ENCODE measurements around the gene HK1. TPM values are rescaled to one million over a fixed set of nuclear protein-coding genes. Genes with fewer than 3 reads are reported as not detected.
"Not testable (repeated sequence)": the region's sequence is repeated elsewhere in the genome, so short reads cannot be mapped to it uniquely, and the experiment has no call there.

HK1 gene
- total RNA-seq, 2 experiments from 2014 or later, result 121 to 135 TPM

DNA sequence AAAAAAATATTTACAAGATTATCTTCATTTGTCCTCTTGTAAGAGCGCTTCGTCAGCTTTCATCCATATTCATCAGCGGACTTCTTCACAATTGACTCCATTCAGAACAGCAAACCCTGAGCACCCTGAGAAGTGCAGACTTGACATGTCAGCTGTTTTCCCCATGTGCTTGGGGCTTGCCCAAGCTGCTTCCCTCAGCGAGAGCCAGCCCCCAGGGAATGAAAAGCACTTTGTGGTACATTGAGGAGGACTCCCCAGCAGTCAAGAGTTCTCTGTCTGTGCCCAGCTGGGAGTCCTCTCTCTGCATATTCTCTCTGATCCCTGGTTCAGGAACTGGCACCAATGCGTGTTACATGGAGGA is 35.5 kb upstream of the HK1 start:
- H3K4me3 Mint-ChIP-seq, result no peak overlapping the region

GRCh38 chr10:69243817-69244216 is 34.5 kb upstream of the HK1 start:
- H3K27ac Mint-ChIP-seq, result no peak overlapping the region
- ATAC-seq, result no peak
- peaks cover 28% of the 10 kb centered on the region for H3K4me1 Mint-ChIP-seq
- H3K27me3 Mint-ChIP-seq, result no peaks in the 10 kb centered on the region
- CTCF ChIA-PET, result interaction anchor here (1.4 to 1.5 kb wide), 3 partner anchors 14 to 264 kb away, joined by 4 to 5 read pairs (median 4); no protein-coding TSS in a partner anchor
- no peak overlapping the region for H3K4me3 Mint-ChIP-seq
- H3K36me3 Mint-ChIP-seq, result no peaks in the 10 kb centered on the region
- no peak for DNase-seq
- no peaks in the 10 kb centered on the region for H3K9me3 Mint-ChIP-seq (ENCODE audit: low read depth)

More for the DNA sequence above, 35.5 kb upstream of the HK1 start:
- no peaks in the 10 kb centered on the region for H3K27me3 Mint-ChIP-seq
- no peak overlapping the region for H3K27ac Mint-ChIP-seq
- ATAC-seq, result no peak
- H3K9me3 Mint-ChIP-seq (ENCODE audit: low read depth), result no peaks in the 10 kb centered on the region
- H3K4me1 Mint-ChIP-seq, result peaks cover 29% of the 10 kb centered on the region
- no peak for DNase-seq
- no peaks in the 10 kb centered on the region for H3K36me3 Mint-ChIP-seq
- CTCF ChIA-PET, result interaction anchor here (1.3 to 10.7 kb wide), 4 partner anchors 13 to 265 kb away, joined by 4 to 146 read pairs (median 4); no protein-coding TSS in a partner anchor

GRCh38 chr10:69246036-69246435 is 32.3 kb upstream of the HK1 start:
- Mint-ChIP-seq H3K4me3 (no peak overlapping the region), H3K4me1 (peaks cover 10% of the 10 kb centered on the region), H3K36me3 (peaks cover 1% of the 10 kb centered on the region), H3K9me3 (ENCODE audit: low read depth) (no peaks in the 10 kb centered on the region), H3K27ac (no peak overlapping the region), H3K27me3 (no peaks in the 10 kb centered on the region)
- DNase-seq, result no peak
- no peak for ATAC-seq
- CTCF ChIA-PET, result interaction anchor here (0.7 kb wide), 1 partner anchor 140 kb away, joined by 3 read pairs; no protein-coding TSS in a partner anchor

DNA sequence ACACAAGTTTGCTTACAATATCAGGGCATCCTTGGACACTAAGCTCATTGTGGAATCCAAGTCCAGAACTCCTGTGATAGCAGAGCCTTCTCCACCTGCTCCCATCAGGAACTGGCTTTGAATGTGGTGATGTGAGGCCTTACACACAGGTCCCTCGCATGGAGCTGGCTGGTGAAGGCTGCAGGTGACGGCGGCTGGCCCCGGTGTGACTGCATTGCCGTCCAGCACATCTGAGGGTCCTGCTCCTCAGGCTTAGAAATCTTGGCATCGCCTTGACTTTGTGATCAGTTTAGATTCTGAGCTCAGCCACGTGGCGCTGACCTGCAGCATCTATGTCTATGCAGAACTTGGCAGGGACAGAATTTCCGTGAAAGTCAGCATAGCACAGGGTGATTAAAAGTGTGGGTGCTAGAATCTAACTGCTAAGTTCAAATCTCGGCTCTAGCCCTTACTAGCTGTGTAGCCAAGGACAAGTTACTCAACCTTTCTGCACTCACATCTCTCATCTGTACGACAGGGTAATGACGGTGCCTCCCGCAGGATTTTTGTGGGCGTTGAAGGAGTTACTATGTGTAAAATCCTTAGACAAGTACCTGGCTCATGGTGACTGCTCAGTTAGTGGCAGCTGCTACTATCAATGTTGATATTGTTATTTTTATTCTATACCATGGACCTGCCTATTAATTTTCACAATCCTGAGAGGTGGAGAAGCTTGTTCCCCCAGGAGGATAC is 31.5 kb upstream of the HK1 start:
- H3K4me1 Mint-ChIP-seq, result peaks cover 8% of the 10 kb centered on the region
- H3K9me3 Mint-ChIP-seq (ENCODE audit: low read depth), result no peaks in the 10 kb centered on the region
- peaks cover 1% of the 10 kb centered on the region for H3K36me3 Mint-ChIP-seq
- CTCF ChIA-PET, result interaction anchor here (1.3 kb wide), 1 partner anchor 50 kb away, joined by 3 read pairs; no protein-coding TSS in a partner anchor
- no peaks in the 10 kb centered on the region for H3K27me3 Mint-ChIP-seq
- no peak overlapping the region for H3K4me3 Mint-ChIP-seq
- ATAC-seq, result no peak
- DNase-seq, result no peak
- no peak overlapping the region for H3K27ac Mint-ChIP-seq

GRCh38 chr10:69247313-69247710 is 31.0 kb upstream of the HK1 start:
- Mint-ChIP-seq H3K27me3 (no peaks in the 10 kb centered on the region), H3K4me1 (peaks cover 4% of the 10 kb centered on the region), H3K9me3 (ENCODE audit: low read depth) (no peaks in the 10 kb centered on the region), H3K36me3 (peaks cover 1% of the 10 kb centered on the region), H3K4me3 (no peak overlapping the region), H3K27ac (no peak overlapping the region)
- CTCF ChIA-PET, result interaction anchor here (1.3 kb wide), 1 partner anchor 50 kb away, joined by 3 read pairs; no protein-coding TSS in a partner anchor
- DNase-seq (no peak), ATAC-seq (no peak)

GRCh38 chr10:69248117-69248730 is 30.1 kb upstream of the HK1 start:
- no peak for DNase-seq
- no peak for ATAC-seq
- CTCF ChIA-PET, result interaction anchor here (1.3 kb wide), 1 partner anchor 49 kb away, joined by 3 read pairs; no protein-coding TSS in a partner anchor
- H3K27ac Mint-ChIP-seq, result no peak overlapping the region
- no peaks in the 10 kb centered on the region for H3K9me3 Mint-ChIP-seq (ENCODE audit: low read depth)
- H3K36me3 Mint-ChIP-seq, result peaks cover 1% of the 10 kb centered on the region
- no peaks in the 10 kb centered on the region for H3K4me1 Mint-ChIP-seq
- H3K27me3 Mint-ChIP-seq, result no peaks in the 10 kb centered on the region
- no peak overlapping the region for H3K4me3 Mint-ChIP-seq

GRCh38 chr10:69250041-69250440 is 28.3 kb upstream of the HK1 start:
- peaks cover 1% of the 10 kb centered on the region for H3K36me3 Mint-ChIP-seq
- DNase-seq (no peak), ATAC-seq (no peak)
- H3K9me3 Mint-ChIP-seq (ENCODE audit: low read depth), result no peaks in the 10 kb centered on the region
- H3K27ac Mint-ChIP-seq, result no peak overlapping the region
- peaks cover 3% of the 10 kb centered on the region for H3K27me3 Mint-ChIP-seq
- no peak overlapping the region for H3K4me3 Mint-ChIP-seq
- CTCF ChIA-PET, result no interaction called here
- H3K4me1 Mint-ChIP-seq, result no peaks in the 10 kb centered on the region

- DNase-seq; H3K4me1 Mint-ChIP-seq; H3K27ac Mint-ChIP-seq; H3K4me3 Mint-ChIP-seq; CTCF ChIA-PET; H3K36me3 Mint-ChIP-seq; ATAC-seq; H3K9me3 Mint-ChIP-seq (ENCODE audit: low read depth); H3K27me3 Mint-ChIP-seq: not testable (repeated sequence)
Measured at GRCh38 chr10:69251417-69251816, 26.9 kb upstream of the HK1 start.

DNA sequence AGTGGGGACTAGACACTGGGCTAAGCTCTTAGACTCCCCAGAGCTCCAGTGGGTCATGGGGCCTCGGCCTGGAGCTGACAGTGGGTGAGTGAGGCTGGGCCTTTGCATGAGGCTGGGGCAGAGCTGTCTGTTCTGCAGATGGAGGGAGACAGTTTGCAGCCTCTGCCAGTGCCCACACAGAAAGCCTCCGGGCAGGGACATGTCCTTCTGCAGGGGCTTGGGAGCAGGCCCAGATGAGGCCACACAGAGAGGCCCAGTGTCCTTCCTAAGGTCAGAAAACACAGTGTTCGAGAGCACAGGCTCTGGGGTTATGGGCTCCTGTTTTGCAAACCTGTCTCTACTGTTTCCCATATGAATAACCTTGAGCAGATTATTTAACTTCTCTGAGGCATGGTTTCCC is 25.1 kb upstream of the HK1 start:
- H3K36me3 Mint-ChIP-seq, result peaks cover 1% of the 10 kb centered on the region
- DNase-seq (no peak), ATAC-seq (no peak)
- H3K4me3 Mint-ChIP-seq, result no peak overlapping the region
- peaks cover 3% of the 10 kb centered on the region for H3K27me3 Mint-ChIP-seq
- H3K9me3 Mint-ChIP-seq (ENCODE audit: low read depth), result no peaks in the 10 kb centered on the region
- no peaks in the 10 kb centered on the region for H3K4me1 Mint-ChIP-seq
- H3K27ac Mint-ChIP-seq, result no peak overlapping the region
- CTCF ChIA-PET, result interaction anchor here (1.0 to 1.3 kb wide), 3 partner anchors 10 to 125 kb away, joined by 3 read pairs; no protein-coding TSS in a partner anchor

GRCh38 chr10:69254877-69255276 is 23.4 kb upstream of the HK1 start:
- peaks cover 1% of the 10 kb centered on the region for H3K36me3 Mint-ChIP-seq
- no peak for ATAC-seq
- no peaks in the 10 kb centered on the region for H3K4me1 Mint-ChIP-seq
- CTCF ChIA-PET, result no interaction called here
- peaks cover 3% of the 10 kb centered on the region for H3K27me3 Mint-ChIP-seq
- H3K4me3 Mint-ChIP-seq, result no peak overlapping the region
- no peak overlapping the region for H3K27ac Mint-ChIP-seq
- no peak for DNase-seq
- H3K9me3 Mint-ChIP-seq (ENCODE audit: low read depth), result no peaks in the 10 kb centered on the region

DNA sequence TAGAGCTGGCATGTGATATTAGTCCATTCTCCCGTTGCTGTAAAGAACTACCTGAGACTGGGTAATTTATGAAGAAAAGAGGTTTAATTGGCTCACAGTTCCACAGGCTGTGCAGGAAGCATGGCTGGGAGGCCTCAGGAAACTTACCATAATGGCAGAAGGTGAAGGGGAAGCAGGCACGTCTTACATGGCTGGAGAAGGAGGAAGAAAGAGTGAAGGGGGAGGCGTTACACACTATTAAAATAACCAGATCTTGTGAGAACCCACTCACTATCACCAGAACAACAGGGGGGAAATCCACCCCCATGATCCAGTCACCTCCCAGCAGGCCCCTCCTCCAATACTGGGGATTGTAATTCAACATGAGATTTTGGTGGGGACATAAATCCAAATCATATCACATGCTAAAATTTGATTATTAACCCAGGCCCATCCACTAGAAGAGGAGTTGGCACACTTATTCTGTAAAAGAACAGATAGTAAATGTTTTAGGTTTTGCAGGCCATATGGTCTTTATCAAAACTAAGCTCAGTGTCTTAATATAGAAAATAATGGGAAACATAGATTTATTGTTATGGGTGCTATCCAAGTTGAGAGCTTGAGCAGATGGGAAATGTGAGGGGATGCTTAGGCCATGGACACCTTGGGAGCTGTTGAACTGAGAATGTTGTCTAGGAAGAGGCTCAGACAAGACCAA is 18.6 kb upstream of the HK1 start:
- no peak overlapping the region for H3K27ac Mint-ChIP-seq
- H3K27me3 Mint-ChIP-seq, result no peaks in the 10 kb centered on the region
- H3K4me3 Mint-ChIP-seq, result no peak overlapping the region
- H3K9me3 Mint-ChIP-seq (ENCODE audit: low read depth), result no peaks in the 10 kb centered on the region
- peaks cover 22% of the 10 kb centered on the region for H3K4me1 Mint-ChIP-seq
- ATAC-seq, result no peak
- DNase-seq, result no peak
- CTCF ChIA-PET, result interaction anchor here (0.9 to 1.2 kb wide), 3 partner anchors 20 to 540 kb away, joined by 3 read pairs; no protein-coding TSS in a partner anchor
- H3K36me3 Mint-ChIP-seq, result peaks cover 3% of the 10 kb centered on the region

- H3K4me1 Mint-ChIP-seq, result peaks cover 22% of the 10 kb centered on the region
- no peaks in the 10 kb centered on the region for H3K27me3 Mint-ChIP-seq
- H3K9me3 Mint-ChIP-seq (ENCODE audit: low read depth), result no peaks in the 10 kb centered on the region
- CTCF ChIA-PET, result no interaction called here
- no peak overlapping the region for H3K4me3 Mint-ChIP-seq
- ATAC-seq, result no peak
- peaks cover 3% of the 10 kb centered on the region for H3K36me3 Mint-ChIP-seq
- no peak overlapping the region for H3K27ac Mint-ChIP-seq
- DNase-seq, result no peak
Measured at GRCh38 chr10:69261184-69261583, 17.1 kb upstream of the HK1 start.

- CTCF ChIA-PET, result interaction anchor here (0.6 to 1.5 kb wide), 6 partner anchors 10 to 128 kb away, joined by 3 to 6 read pairs (median 3); no protein-coding TSS in a partner anchor
- H3K27ac Mint-ChIP-seq, result peak overlapping the region; percentile 69
- ATAC-seq (peak; percentile 87), DNase-seq (no peak)
- H3K36me3 Mint-ChIP-seq, result peaks cover 3% of the 10 kb centered on the region
- H3K4me1 Mint-ChIP-seq, result peaks cover 22% of the 10 kb centered on the region
- peak overlapping the region; percentile 38 for H3K4me3 Mint-ChIP-seq
- H3K9me3 Mint-ChIP-seq (ENCODE audit: low read depth), result no peaks in the 10 kb centered on the region
- peaks cover 8% of the 10 kb centered on the region for H3K27me3 Mint-ChIP-seq
Measured at GRCh38 chr10:69262292-69262751, 16.0 kb upstream of the HK1 start.

Measured in activated CD8-positive, alpha-beta memory T cell treated with anti-CD3 and anti-CD28 coated beads, Interleukin-2, amount 10 ng/mL, durations not matched to agents 7 days and 5 days (primary cell).